ENCODE results near the gene KCNC1. TPM values are rescaled to one million over a fixed set of nuclear protein-coding genes. Genes with fewer than 3 reads are reported as not detected.

The KCNC1 gene
- total and polyA plus RNA-seq, 2 of the 4 experiments (the other 2 are of a cell fraction) = 0.03 TPM; not detected in 1

- H3K36me3 ChIP-seq (ENCODE audit: control insufficient read depth, insufficient read depth, low read length) = no peaks in the 10 kb centered on the region
- H4K5ac ChIP-seq (ENCODE audit: low read depth, low read length) = no peak overlapping the region
- in situ Hi-C loops (cut with MboI; ENCODE audit: low sequenced_read_pairs) (no loop called here), dilution Hi-C loops (cut with HindIII; ENCODE audit: low sequenced_read_pairs, unreplicated experiment) (no loop called here), intact Hi-C loops (cut with micrococcal nuclease) (no loop called here)
- peaks cover 37% of the 10 kb centered on the region for H3K27me3 ChIP-seq (ENCODE audit: control insufficient read depth, insufficient read depth, low read length)
- H2BK15ac ChIP-seq (ENCODE audit: low read depth, low read length) = no peak overlapping the region
- H2BK120ac ChIP-seq (ENCODE audit: low read depth, low read length) = no peak overlapping the region
- no peak overlapping the region for H3K4me3 ChIP-seq (ENCODE audit: insufficient read depth, low read depth, low read length)
- H4K91ac ChIP-seq (ENCODE audit: insufficient read depth, low read depth, low read length) = no peak overlapping the region
- no peak overlapping the region for H3K56ac ChIP-seq (ENCODE audit: extremely low read depth, insufficient read depth, low read length)
- no peak overlapping the region for H3K18ac ChIP-seq (ENCODE audit: low read depth, low read length)
- H3K79me1 ChIP-seq (ENCODE audit: low read depth in 1 of 2, low read length in 2 of 2) = no peaks in the 10 kb centered on the region
- no peak for ATAC-seq (ENCODE audit: low read depth)
- no peak overlapping the region for H2BK20ac ChIP-seq (ENCODE audit: low read depth, low read length)
- no TSS peak for BruUV-seq (replicated peaks)
- H2BK5ac ChIP-seq (ENCODE audit: low read depth, low read length, poor library complexity, severe bottlenecking) = no peak overlapping the region
- H3K9me1 ChIP-seq (ENCODE audit: insufficient read depth, low read length) = no peaks in the 10 kb centered on the region; the same call in 1 of the 2 replicates
- TF ChIP-seq CTCF (conservative IDR thresholded peaks at IDR 0.05; ENCODE audit: low read depth, low read length) = no peak
- TF ChIP-seq MXI1 (IDR thresholded peaks at IDR 0.05; ENCODE audit: borderline replicate concordance, low read depth, low read length) = no peak
- TF ChIP-seq ELK1 (IDR thresholded peaks at IDR 0.05; ENCODE audit: borderline replicate concordance, low read depth, low read length) = no peak
- no peak for TF ChIP-seq POLR2A (IDR thresholded peaks at IDR 0.05; ENCODE audit: low read depth, low read length)
- no peak for TF ChIP-seq MAFK (IDR thresholded peaks at IDR 0.05; ENCODE audit: low read depth, low read length)
- no peak for TF ChIP-seq CEBPB (IDR thresholded peaks at IDR 0.05; ENCODE audit: low read depth, low read length)
- TF ChIP-seq RAD21 (IDR thresholded peaks at IDR 0.05; ENCODE audit: low read length) = no peak
- no peak for TF ChIP-seq BHLHE40 (IDR thresholded peaks at IDR 0.05; ENCODE audit: low read depth, low read length)
- no peak for TF ChIP-seq RFX5 (IDR thresholded peaks at IDR 0.05; ENCODE audit: low read depth, low read length)
- no peak for TF ChIP-seq RCOR1 (IDR thresholded peaks at IDR 0.05; ENCODE audit: insufficient replicate concordance, low read length)
- TF ChIP-seq CHD1 (IDR thresholded peaks at IDR 0.05; ENCODE audit: low read depth, low read length) = no peak
- TF ChIP-seq MAZ (IDR thresholded peaks at IDR 0.05; ENCODE audit: borderline replicate concordance, low read depth, low read length) = no peak
- no peak for TF ChIP-seq FOS (IDR thresholded peaks at IDR 0.05; ENCODE audit: low read depth, low read length)
- no peak for TF ChIP-seq NFE2L2 (IDR thresholded peaks at IDR 0.05; ENCODE audit: low read depth, low read length)
- TF ChIP-seq USF2 (IDR thresholded peaks at IDR 0.05; ENCODE audit: low read depth, low read length) = no peak
- no peak for TF ChIP-seq SMC3 (IDR thresholded peaks at IDR 0.05; ENCODE audit: low read depth, low read length)
- H2AK9ac ChIP-seq (replicated peaks; ENCODE audit: low read depth, low read length, poor library complexity) = no peak overlapping the region
- CTCF ChIA-PET = no interaction called here
- H2AK5ac ChIP-seq (ENCODE audit: low read depth, low read length) = no peak overlapping the region
- no peaks in the 10 kb centered on the region for H4K20me1 ChIP-seq (ENCODE audit: insufficient read depth, low read length)
- POLR2A ChIA-PET (ENCODE audit: unreplicated experiment) = no interaction called here
- H3K4me1 ChIP-seq (ENCODE audit: control insufficient read depth, insufficient read depth, low read length) = no peaks in the 10 kb centered on the region
- no peak overlapping the region for H3K4me2 ChIP-seq (ENCODE audit: low read depth, low read length)
- H3K23ac ChIP-seq (ENCODE audit: low read depth, low read length) = no peak overlapping the region
- no peak overlapping the region for H3K4ac ChIP-seq (ENCODE audit: low read depth, low read length)
- H3K9ac ChIP-seq (ENCODE audit: low read depth, low read length) = no peak overlapping the region
- no peak for DNase-seq
- 40% methylated on average over 3 of the region's 13 CpGs; no CpG with 5 or more reads in 1 of the 2 experiments for WGBS, 2 experiments (ENCODE audit: extremely low coverage in 2 of 2, insufficient read length in 1 of 2)
- no peak overlapping the region for H3K27ac ChIP-seq (ENCODE audit: insufficient read depth, low read length)
- no peak overlapping the region for H2AFZ ChIP-seq (replicated peaks; ENCODE audit: low read length, poor library complexity)
- H3K14ac ChIP-seq (replicated peaks; ENCODE audit: low read depth, low read length) = no peak overlapping the region
- H4K8ac ChIP-seq (ENCODE audit: low read depth in 2 of 2, low read length in 2 of 2) = no peak overlapping the region
- no peaks in the 10 kb centered on the region for H3K9me3 ChIP-seq (ENCODE audit: control insufficient read depth, insufficient read depth, low read length)
These were observed 15.6 kb downstream of the KCNC1 start for GRCh38 chr11:17750013-17750800.
